ENCODE data around the gene LMTK3. TPM values are rescaled to one million over a fixed set of nuclear protein-coding genes. Genes with fewer than 3 reads are reported as not detected.

Gene LMTK3
- total and polyA plus RNA-seq, 9 of the 15 experiments (the other 6 are each of a cell fraction or from before 2014, with no cell fraction given): 0.35 to 12.3 (median 2.0) TPM; not detected in 2

- TF ChIP-seq ZBTB33 (CRISPR knock-in tag; IDR thresholded peaks at IDR 0.05): no peak
- TF ChIP-seq, protein P1, sequence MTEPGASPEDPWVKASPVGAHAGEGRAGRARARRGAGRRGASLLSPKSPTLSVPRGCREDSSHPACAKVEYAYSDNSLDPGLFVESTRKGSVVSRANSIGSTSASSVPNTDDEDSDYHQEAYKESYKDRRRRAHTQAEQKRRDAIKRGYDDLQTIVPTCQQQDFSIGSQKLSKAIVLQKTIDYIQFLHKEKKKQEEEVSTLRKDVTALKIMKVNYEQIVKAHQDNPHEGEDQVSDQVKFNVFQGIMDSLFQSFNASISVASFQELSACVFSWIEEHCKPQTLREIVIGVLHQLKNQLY (CRISPR knock-in tag; conservative IDR thresholded peaks at IDR 0.05): no peak
- no peak for TF ChIP-seq HNRNPL (IDR thresholded peaks at IDR 0.05; ENCODE audit: low read depth, low read length)
- peak; percentile 71 for TF ChIP-seq SP1 (CRISPR knock-in tag; IDR thresholded peaks at IDR 0.05)
- no peak for TF ChIP-seq CSDE1 (IDR thresholded peaks at IDR 0.05)
- TF ChIP-seq CBX2 (IDR thresholded peaks at IDR 0.05; ENCODE audit: insufficient read depth, low read length, poor library complexity, severe bottlenecking): no peak
- TF ChIP-seq PHB (CRISPR knock-in tag; IDR thresholded peaks at IDR 0.05): no peak
- TF ChIP-seq MLLT1 (IDR thresholded peaks at IDR 0.05): no peak
- TF ChIP-seq, protein P2, sequence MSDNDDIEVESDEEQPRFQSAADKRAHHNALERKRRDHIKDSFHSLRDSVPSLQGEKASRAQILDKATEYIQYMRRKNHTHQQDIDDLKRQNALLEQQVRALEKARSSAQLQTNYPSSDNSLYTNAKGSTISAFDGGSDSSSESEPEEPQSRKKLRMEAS (CRISPR knock-in tag; IDR thresholded peaks at IDR 0.05): peak; percentile 62
- TF ChIP-seq, protein P3, sequence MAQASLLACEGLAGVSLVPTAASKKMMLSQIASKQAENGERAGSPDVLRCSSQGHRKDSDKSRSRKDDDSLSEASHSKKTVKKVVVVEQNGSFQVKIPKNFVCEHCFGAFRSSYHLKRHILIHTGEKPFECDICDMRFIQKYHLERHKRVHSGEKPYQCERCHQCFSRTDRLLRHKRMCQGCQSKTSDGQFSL (CRISPR knock-in tag; IDR thresholded peaks at IDR 0.05): no peak
- TF ChIP-seq, protein P3 (tag; IDR thresholded peaks at IDR 0.05): no peak
- no peak for TF ChIP-seq ZEB2 (IDR thresholded peaks at IDR 0.05)
- TF ChIP-seq, protein P4, sequence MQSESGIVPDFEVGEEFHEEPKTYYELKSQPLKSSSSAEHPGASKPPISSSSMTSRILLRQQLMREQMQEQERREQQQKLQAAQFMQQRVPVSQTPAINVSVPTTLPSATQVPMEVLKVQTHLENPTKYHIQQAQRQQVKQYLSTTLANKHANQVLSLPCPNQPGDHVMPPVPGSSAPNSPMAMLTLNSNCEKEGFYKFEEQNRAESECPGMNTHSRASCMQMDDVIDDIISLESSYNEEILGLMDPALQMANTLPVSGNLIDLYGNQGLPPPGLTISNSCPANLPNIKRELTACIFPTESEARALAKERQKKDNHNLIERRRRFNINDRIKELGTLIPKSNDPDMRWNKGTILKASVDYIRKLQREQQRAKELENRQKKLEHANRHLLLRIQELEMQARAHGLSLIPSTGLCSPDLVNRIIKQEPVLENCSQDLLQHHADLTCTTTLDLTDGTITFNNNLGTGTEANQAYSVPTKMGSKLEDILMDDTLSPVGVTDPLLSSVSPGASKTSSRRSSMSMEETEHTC (IDR thresholded peaks at IDR 0.05): no peak
- TF ChIP-seq ZNF609 (CRISPR knock-in tag; IDR thresholded peaks at IDR 0.05; ENCODE audit: borderline replicate concordance): peak; percentile 58; the same call in 1 of the 2 replicates
- TF ChIP-seq CREBBP (IDR thresholded peaks at IDR 0.05; ENCODE audit: low read depth, low read length): no peak
- TF ChIP-seq ELF4 (CRISPR knock-in tag; IDR thresholded peaks at IDR 0.05): no peak
These were observed 21.9 kb downstream of the LMTK3 start (continued) for GRCh38 chr19:48489608-48490216.
